Measurements from ENCODE around the gene CAMK1D. TPM values are rescaled to one million over a fixed set of nuclear protein-coding genes. Genes with fewer than 3 reads are reported as not detected.

Gene CAMK1D
- total RNA-seq, 1 experiment from 2014 or later = 6.3 TPM

- Histone ChIP-seq H3K4ac (ENCODE audit: low read depth, low read length) (no peak overlapping the region), H2BK12ac (ENCODE audit: insufficient read length, low read depth, low read length) (no peak overlapping the region), H3K56ac (ENCODE audit: insufficient read length, low read depth, low read length) (no peak overlapping the region), H2BK5ac (ENCODE audit: insufficient read length, low read length) (no peak overlapping the region), H3K79me1 (ENCODE audit: insufficient read depth, low read depth, low read length, poor library complexity, severe bottlenecking) (no peaks in the 10 kb centered on the region), H3K23ac (ENCODE audit: insufficient read length, low read depth, low read length) (no peak overlapping the region), H3T11ph (ENCODE audit: low read length) (no peak overlapping the region), H3K79me2 (ENCODE audit: insufficient read depth, low read length) (no peaks in the 10 kb centered on the region), H4K91ac (ENCODE audit: insufficient read length, low read depth, low read length) (no peak overlapping the region), H2BK120ac (ENCODE audit: low read depth, low read length, poor library complexity, severe bottlenecking) (no peak overlapping the region), H2BK20ac (ENCODE audit: low read depth, low read length, poor library complexity, severe bottlenecking) (no peak overlapping the region), H3K27me3 (ENCODE audit: insufficient read depth, low read length) (no peaks in the 10 kb centered on the region), H3K18ac (ENCODE audit: insufficient read length, low read depth, low read length) (no peak overlapping the region), H3K4me1 (ENCODE audit: insufficient read depth, low read length) (no peaks in the 10 kb centered on the region; the same call in 1 of the 2 replicates), H3K9me3 (ENCODE audit: control insufficient read depth, low read depth, low read length) (no peaks in the 10 kb centered on the region), H3K9ac (ENCODE audit: extremely low read depth, insufficient read length, low read length) (no peak overlapping the region), H2AFZ (ENCODE audit: low read length) (no peak overlapping the region), H3K14ac (ENCODE audit: insufficient read depth, low read length) (no peak overlapping the region), H4K8ac (replicated peaks; ENCODE audit: insufficient read length, low read depth, low read length) (no peak overlapping the region), H4K5ac (ENCODE audit: insufficient read length, low read depth, low read length) (no peak overlapping the region), H4K20me1 (ENCODE audit: control insufficient read depth, insufficient read depth, insufficient read length) (no peaks in the 10 kb centered on the region), H2AK5ac (ENCODE audit: insufficient read length, low read length) (no peak overlapping the region), H3K27ac (ENCODE audit: insufficient read length, low read depth, low read length) (no peak overlapping the region), H2BK15ac (ENCODE audit: low read depth, low read length) (no peak overlapping the region), H3K4me2 (ENCODE audit: insufficient read depth, insufficient read length, low read length) (no peak overlapping the region), H3K23me2 (ENCODE audit: insufficient read length, low read depth, low read length, poor library complexity, severe bottlenecking) (no peaks in the 10 kb centered on the region)
- Mint-ChIP-seq H3K9me3 (peaks cover 0 to 7% of the 10 kb centered on the region in 2 experiments; a peak in 1 of 5 replicates), H3K27me3 (ENCODE audit: low read depth) (no peaks in the 10 kb centered on the region), H3K27ac (peak overlapping the region; percentile 59 to 78 (median 65); a peak in 5 of 7 replicates), H3K4me1 (peaks cover 3 to 7% of the 10 kb centered on the region in 2 experiments; a peak in 3 of 4 replicates), H3K4me3 (no peak overlapping the region), H3K36me3 (ENCODE audit: insufficient read depth in 1 of 3, low read depth in 3 of 3) (peaks cover 0 to 8% (median 4%) of the 10 kb centered on the region in 3 experiments; a peak in 2 of 7 replicates)
- TF ChIP-seq, protein P1, sequence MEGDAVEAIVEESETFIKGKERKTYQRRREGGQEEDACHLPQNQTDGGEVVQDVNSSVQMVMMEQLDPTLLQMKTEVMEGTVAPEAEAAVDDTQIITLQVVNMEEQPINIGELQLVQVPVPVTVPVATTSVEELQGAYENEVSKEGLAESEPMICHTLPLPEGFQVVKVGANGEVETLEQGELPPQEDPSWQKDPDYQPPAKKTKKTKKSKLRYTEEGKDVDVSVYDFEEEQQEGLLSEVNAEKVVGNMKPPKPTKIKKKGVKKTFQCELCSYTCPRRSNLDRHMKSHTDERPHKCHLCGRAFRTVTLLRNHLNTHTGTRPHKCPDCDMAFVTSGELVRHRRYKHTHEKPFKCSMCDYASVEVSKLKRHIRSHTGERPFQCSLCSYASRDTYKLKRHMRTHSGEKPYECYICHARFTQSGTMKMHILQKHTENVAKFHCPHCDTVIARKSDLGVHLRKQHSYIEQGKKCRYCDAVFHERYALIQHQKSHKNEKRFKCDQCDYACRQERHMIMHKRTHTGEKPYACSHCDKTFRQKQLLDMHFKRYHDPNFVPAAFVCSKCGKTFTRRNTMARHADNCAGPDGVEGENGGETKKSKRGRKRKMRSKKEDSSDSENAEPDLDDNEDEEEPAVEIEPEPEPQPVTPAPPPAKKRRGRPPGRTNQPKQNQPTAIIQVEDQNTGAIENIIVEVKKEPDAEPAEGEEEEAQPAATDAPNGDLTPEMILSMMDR (conservative IDR thresholded peaks at IDR 0.05) = no peak
- DNase-seq = no peak
- no CpG with 5 or more reads among the region's 5 CpGs for WGBS (ENCODE audit: extremely low coverage, insufficient read length, low lambda C conversion rate)
Observed at GRCh38 chr10:12513003-12513365, 163.6 kb downstream of the CAMK1D start.

All from H9 (cell line).